Neuronal stem cell (in vitro differentiated cells): ENCODE measurements around the gene NUP93.

ENCODE experiments used
- DNase-seq: peaks from one replicate; pipeline ENCODE4 v3.0.0-alpha.2; 2013; ENCODE audit warnings: low spot score
- H2AFZ ChIP-seq: one replicate; pipeline ENCODE4 v1.6.1; 2013; ENCODE audit warnings: mild to moderate bottlenecking, low read length, inconsistent platforms
- H2AK5ac ChIP-seq: 2 replicates; pipeline ENCODE4 v1.6.1; 2013; ENCODE audit warnings: low read depth, mild to moderate bottlenecking, inconsistent platforms, low read length, moderate library complexity, mixed read lengths
- H2BK120ac ChIP-seq: 2 replicates; pipeline ENCODE4 v1.6.1; 2013; ENCODE audit warnings: low read depth, mild to moderate bottlenecking, inconsistent platforms, low read length, moderate library complexity, mixed read lengths
- H2BK12ac ChIP-seq: one replicate; pipeline ENCODE4 v1.6.1; 2013; ENCODE audit warnings: low read length, inconsistent platforms
- H2BK15ac ChIP-seq: 2 replicates; pipeline ENCODE4 v1.6.1; 2013; ENCODE audit warnings: mild to moderate bottlenecking, low read length, inconsistent platforms, mixed read lengths
- H2BK5ac ChIP-seq: one replicate; pipeline ENCODE4 v1.6.1; 2013; ENCODE audit warnings: inconsistent platforms, mild to moderate bottlenecking, low read length, moderate library complexity
- H3K14ac ChIP-seq: one replicate; pipeline ENCODE4 v1.6.1; 2013; ENCODE audit warnings: low read length, inconsistent platforms
- H3K18ac ChIP-seq: 2 replicates; pipeline ENCODE4 v1.6.1; 2013; ENCODE audit warnings: low read length, inconsistent platforms
- H3K23ac ChIP-seq: 2 replicates; pipeline ENCODE4 v1.6.1; 2013; ENCODE audit warnings: low read depth, mild to moderate bottlenecking, mixed read lengths, low read length, inconsistent platforms; ENCODE audit not compliant: poor library complexity
- H3K27ac ChIP-seq: replicated peaks from 3 replicates; pipeline ENCODE4 v1.5.1; 2013; ENCODE audit warnings: low read length, inconsistent platforms
- H3K27me3 ChIP-seq, 3 experiments: 2 replicates each; pipeline ENCODE4 v1.6.1; 2013; ENCODE audit warnings: low read length in 3 of 3, mild to moderate bottlenecking in 2 of 3, inconsistent platforms in 1 of 3, low read depth in 1 of 3, mixed read lengths in 1 of 3, moderate library complexity in 1 of 3; ENCODE audit not compliant: control insufficient read depth in 3 of 3, insufficient read depth in 3 of 3
- H3K36me3 ChIP-seq, 2 donors: replicated peaks in 1 of 2; 2 replicates each; pipeline ENCODE4 v1.6.1; 2013; ENCODE audit warnings: low read length in 2 of 2; ENCODE audit not compliant: control insufficient read depth in 2 of 2, insufficient read depth in 2 of 2
- H3K4ac ChIP-seq: 2 replicates; pipeline ENCODE4 v1.6.1; 2013; ENCODE audit warnings: inconsistent platforms, mild to moderate bottlenecking, low read length, moderate library complexity
- H3K4me1 ChIP-seq, 2 donors: 1 replicate in 1 of 2; 2 replicates in 1 of 2; pipeline ENCODE4 v1.6.1; 2013; ENCODE audit warnings: low read length in 2 of 2, low read depth in 1 of 2; ENCODE audit not compliant: control insufficient read depth in 2 of 2, insufficient read depth in 1 of 2
- H3K4me2 ChIP-seq: one replicate; pipeline ENCODE4 v1.6.1; 2013; ENCODE audit warnings: mild to moderate bottlenecking, low read length, inconsistent platforms; ENCODE audit not compliant: insufficient read depth, poor library complexity, severe bottlenecking
- H3K4me3 ChIP-seq, 2 donors: 2 replicates each; pipeline ENCODE4 v1.5.1; 2013; ENCODE audit warnings: low read length in 2 of 2, mild to moderate bottlenecking in 2 of 2, inconsistent platforms in 1 of 2, moderate library complexity in 1 of 2
- H3K79me1 ChIP-seq: one replicate; pipeline ENCODE4 v1.6.1; 2013; ENCODE audit warnings: low read depth, mild to moderate bottlenecking, inconsistent platforms, low read length, moderate library complexity
- H3K9ac ChIP-seq: one replicate; pipeline ENCODE4 v1.6.1; 2013; ENCODE audit warnings: mild to moderate bottlenecking, low read depth, low read length, inconsistent platforms; ENCODE audit not compliant: poor library complexity
- H3K9me3 ChIP-seq, 2 donors: replicated peaks in 1 of 2; 2 replicates each; pipeline versions ENCODE3 to v1.6.1; 2013; ENCODE audit warnings: low read length in 2 of 2, mild to moderate bottlenecking in 2 of 2, inconsistent platforms in 1 of 2, low read depth in 1 of 2, mixed read lengths in 1 of 2, moderate library complexity in 1 of 2; ENCODE audit not compliant: control insufficient read depth in 2 of 2, insufficient read depth in 1 of 2
- H4K8ac ChIP-seq: one replicate; pipeline ENCODE4 v1.6.1; 2013; ENCODE audit warnings: low read depth, mild to moderate bottlenecking, inconsistent platforms, low read length, moderate library complexity
- H4K91ac ChIP-seq: one replicate; pipeline ENCODE4 v1.6.1; 2013; ENCODE audit warnings: low read length, low read depth, mild to moderate bottlenecking, inconsistent platforms; ENCODE audit not compliant: poor library complexity
- WGBS, 2 donors: extraction: QIAGEN DNeasy Blood & Tissue Kit; methylation state at CpG; one replicate each; pipeline ENCODE4 v1.1.7; 2013; ENCODE audit warnings: missing lambda C conversion rate in 2 of 2, mixed read lengths in 1 of 2; ENCODE audit not compliant: insufficient read length in 2 of 2, insufficient replicate concordance in 1 of 2; ENCODE audit errors: extremely low coverage in 2 of 2; 5-methylcytosine and 5-hydroxymethylcytosine counted together

Gene NUP93

GRCh38 chr16:56855946-56856345 lies 126.0 kb downstream of the NUP93 start:
- H3K23ac ChIP-seq, result no peak overlapping the region
- H2BK5ac ChIP-seq, result no peak overlapping the region
- H3K9ac ChIP-seq, result no peak overlapping the region
- no peak overlapping the region for H3K14ac ChIP-seq
- no peak overlapping the region for H3K4ac ChIP-seq
- no peak overlapping the region for H4K8ac ChIP-seq
- H3K4me3 ChIP-seq, result no peak overlapping the region
- no CpG with 5 or more reads among the region's 4 CpGs for WGBS, 2 donors
- H2BK120ac ChIP-seq, result no peak overlapping the region
- no peak overlapping the region for H4K91ac ChIP-seq
- no peak for DNase-seq
- no peak overlapping the region for H3K4me2 ChIP-seq
- no peak overlapping the region for H2AK5ac ChIP-seq
- H3K18ac ChIP-seq, result no peak overlapping the region
- H2BK15ac ChIP-seq, result no peak overlapping the region
- H3K4me1 ChIP-seq, result peaks cover 0 to 2% of the 10 kb centered on the region in 2 donors
- peaks cover 0 to 11% (median 0%) of the 10 kb centered on the region in 3 experiments for H3K27me3 ChIP-seq
- no peaks in the 10 kb centered on the region for H3K9me3 ChIP-seq
- no peak overlapping the region for H2BK12ac ChIP-seq
- H3K36me3 ChIP-seq, result no peaks in the 10 kb centered on the region
- no peak overlapping the region for H3K27ac ChIP-seq
- peak overlapping the region; percentile 53 for H2AFZ ChIP-seq
- no peaks in the 10 kb centered on the region for H3K79me1 ChIP-seq

- Histone ChIP-seq H2AK5ac (no peak overlapping the region), H3K4me2 (no peak overlapping the region), H3K27ac (no peak overlapping the region), H3K4me3 (no peak overlapping the region), H3K36me3 (no peaks in the 10 kb centered on the region), H3K23ac (no peak overlapping the region), H3K9me3 (no peaks in the 10 kb centered on the region), H2BK12ac (no peak overlapping the region), H2BK5ac (no peak overlapping the region), H3K27me3 (peaks cover 0 to 16% (median 0%) of the 10 kb centered on the region in 3 experiments), H2AFZ (no peak overlapping the region), H3K4me1 (peaks cover 4 to 11% of the 10 kb centered on the region in 2 donors), H4K8ac (no peak overlapping the region), H2BK120ac (no peak overlapping the region), H2BK15ac (no peak overlapping the region), H3K4ac (no peak overlapping the region), H4K91ac (no peak overlapping the region), H3K79me1 (no peaks in the 10 kb centered on the region), H3K18ac (no peak overlapping the region), H3K9ac (no peak overlapping the region), H3K14ac (no peak overlapping the region)
- DNase-seq, result no peak
- WGBS, 2 donors, result no CpG with 5 or more reads among the region's 6 CpGs
Observed at GRCh38 chr16:56856876-56857447, 127.0 kb downstream of the NUP93 start.

GRCh38 chr16:56858374-56858773 lies 128.4 kb downstream of the NUP93 start:
- Histone ChIP-seq H3K4me3 (no peak overlapping the region), H2BK12ac (no peak overlapping the region), H3K4me2 (no peak overlapping the region), H4K91ac (no peak overlapping the region), H2AFZ (no peak overlapping the region), H2BK15ac (no peak overlapping the region), H3K27me3 (peaks cover 0 to 20% (median 0%) of the 10 kb centered on the region in 3 experiments), H3K14ac (no peak overlapping the region), H3K27ac (no peak overlapping the region), H3K23ac (no peak overlapping the region), H3K9ac (no peak overlapping the region), H3K36me3 (no peaks in the 10 kb centered on the region), H3K9me3 (no peaks in the 10 kb centered on the region), H3K79me1 (no peaks in the 10 kb centered on the region), H3K18ac (peak overlapping the region; percentile 55), H2BK5ac (no peak overlapping the region), H3K4me1 (peaks cover 4 to 12% of the 10 kb centered on the region in 2 donors), H4K8ac (no peak overlapping the region), H2AK5ac (no peak overlapping the region), H2BK120ac (no peak overlapping the region), H3K4ac (no peak overlapping the region)
- DNase-seq, result no peak
- WGBS, 2 donors, result no CpG with 5 or more reads among the region's 14 CpGs

GRCh38 chr16:56859636-56860035 lies 129.7 kb downstream of the NUP93 start:
- Histone ChIP-seq H3K23ac (no peak overlapping the region), H2BK5ac (no peak overlapping the region), H3K9me3 (no peaks in the 10 kb centered on the region), H3K27me3 (peaks cover 0 to 20% (median 0%) of the 10 kb centered on the region in 3 experiments), H3K27ac (no peak overlapping the region), H3K36me3 (no peaks in the 10 kb centered on the region), H2BK120ac (no peak overlapping the region), H3K14ac (no peak overlapping the region), H2BK12ac (no peak overlapping the region), H3K18ac (no peak overlapping the region), H3K4me2 (no peak overlapping the region), H2AFZ (no peak overlapping the region), H3K4me3 (no peak overlapping the region), H3K4ac (no peak overlapping the region), H2AK5ac (no peak overlapping the region), H3K4me1 (peaks cover 4 to 12% of the 10 kb centered on the region in 2 donors), H4K91ac (no peak overlapping the region), H4K8ac (no peak overlapping the region), H3K79me1 (no peaks in the 10 kb centered on the region), H3K9ac (no peak overlapping the region), H2BK15ac (no peak overlapping the region)
- WGBS, 2 donors, result no CpG with 5 or more reads among the region's 2 CpGs
- DNase-seq, result no peak
